GM19397 (cell line): Measurements from ENCODE around the gene PNP.

Experiments used
- ATAC-seq: cut with Tn5 transposase; IDR thresholded peaks from one replicate; pipeline ENCODE4 v1.9.1; 2021; ENCODE audit warnings: mild to moderate bottlenecking, moderate library complexity; ENCODE audit not compliant: unreplicated experiment

PNP gene

GRCh38 chr14:20454516-20455354, 14.5 kb upstream of the PNP start, which contains the start of the genes APEX1 and OSGEP:
APEX1 (plus strand) TSS chr14:20455226; CDS start chr14:20455646, 420 bp downstream.
OSGEP (minus strand) TSS chr14:20454812; CDS start chr14:20454683, 129 bp downstream.
- ATAC-seq: peak; percentile 91

DNA sequence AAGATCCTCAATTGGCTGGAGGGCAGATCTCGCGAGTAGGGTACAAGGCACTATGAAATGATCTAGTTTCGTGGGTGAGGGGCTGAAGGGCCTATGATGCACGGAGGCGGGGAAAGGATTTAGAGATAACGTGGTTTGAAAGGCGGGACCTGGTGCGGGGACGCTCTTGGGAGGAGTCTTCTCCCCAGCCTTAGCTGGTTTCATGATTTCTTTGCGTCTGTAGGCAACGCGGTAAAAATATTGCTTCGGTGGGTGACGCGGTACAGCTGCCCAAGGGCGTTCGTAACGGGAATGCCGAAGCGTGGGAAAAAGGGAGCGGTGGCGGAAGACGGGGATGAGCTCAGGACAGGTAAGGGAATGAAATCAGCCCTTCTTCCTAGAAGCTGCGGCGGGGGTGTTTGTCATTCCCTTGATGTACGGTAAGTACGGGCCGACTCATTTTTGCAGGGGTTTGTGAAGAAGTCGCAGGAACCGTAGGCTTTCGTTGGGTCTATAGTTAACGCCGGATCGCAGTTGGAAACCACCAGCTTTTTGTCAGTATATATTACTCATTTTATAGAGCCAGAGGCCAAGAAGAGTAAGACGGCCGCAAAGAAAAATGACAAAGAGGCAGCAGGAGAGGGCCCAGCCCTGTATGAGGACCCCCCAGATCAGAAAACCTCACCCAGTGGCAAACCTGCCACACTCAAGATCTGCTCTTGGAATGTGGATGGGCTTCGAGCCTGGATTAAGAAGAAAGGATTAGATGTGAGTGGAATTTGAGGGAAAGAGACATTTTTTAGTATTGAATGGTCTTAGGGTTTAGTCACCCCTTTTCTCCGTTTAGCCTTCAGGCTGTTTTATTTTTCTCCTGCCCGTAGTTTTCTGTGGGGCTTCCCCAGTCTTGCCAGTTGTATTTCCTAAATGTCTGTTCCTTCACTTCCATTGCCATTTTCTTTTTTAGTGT, 13.6 kb upstream of the PNP start:
- peak; percentile 49 for ATAC-seq

- ATAC-seq: no peak
These were observed 12.2 kb upstream of the PNP start for GRCh38 chr14:20456971-20457370.

DNA sequence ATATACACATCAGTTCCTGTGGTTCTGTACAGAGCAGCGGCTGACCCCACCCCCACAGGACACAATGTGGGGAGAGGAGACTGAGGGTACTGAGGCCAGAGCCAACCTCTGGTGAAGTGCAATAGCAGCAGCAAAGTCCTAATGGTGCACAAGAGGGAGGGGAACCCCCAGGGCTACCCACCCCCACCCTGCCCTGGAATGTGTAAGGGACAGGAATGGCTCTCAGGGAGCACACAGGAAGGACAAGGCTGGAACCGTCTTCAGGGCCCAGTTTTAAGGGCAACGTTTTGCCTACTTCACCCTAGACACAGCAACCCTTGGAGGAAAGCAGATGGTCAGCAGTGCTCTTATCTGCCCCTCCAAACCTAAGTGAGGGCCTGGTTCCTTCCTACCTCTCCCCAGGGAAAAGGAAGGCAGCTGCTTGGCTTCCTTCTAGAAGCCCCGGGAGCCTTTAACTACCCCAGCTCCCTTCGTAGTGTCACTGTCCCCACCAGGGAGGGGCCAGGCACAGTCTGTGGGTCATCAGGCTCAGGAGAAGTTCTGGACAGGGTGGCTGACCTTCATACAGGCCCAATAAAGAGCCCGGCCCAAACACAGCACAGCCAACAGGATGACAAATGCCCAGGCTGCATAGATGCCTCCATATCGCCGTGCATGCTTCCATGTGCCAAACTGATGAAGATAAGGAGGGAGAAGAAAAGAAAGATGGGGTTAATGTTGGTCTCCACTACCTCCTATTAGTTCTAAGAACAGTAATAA, 11.0 kb upstream of the PNP start:
- no peak for ATAC-seq

DNA sequence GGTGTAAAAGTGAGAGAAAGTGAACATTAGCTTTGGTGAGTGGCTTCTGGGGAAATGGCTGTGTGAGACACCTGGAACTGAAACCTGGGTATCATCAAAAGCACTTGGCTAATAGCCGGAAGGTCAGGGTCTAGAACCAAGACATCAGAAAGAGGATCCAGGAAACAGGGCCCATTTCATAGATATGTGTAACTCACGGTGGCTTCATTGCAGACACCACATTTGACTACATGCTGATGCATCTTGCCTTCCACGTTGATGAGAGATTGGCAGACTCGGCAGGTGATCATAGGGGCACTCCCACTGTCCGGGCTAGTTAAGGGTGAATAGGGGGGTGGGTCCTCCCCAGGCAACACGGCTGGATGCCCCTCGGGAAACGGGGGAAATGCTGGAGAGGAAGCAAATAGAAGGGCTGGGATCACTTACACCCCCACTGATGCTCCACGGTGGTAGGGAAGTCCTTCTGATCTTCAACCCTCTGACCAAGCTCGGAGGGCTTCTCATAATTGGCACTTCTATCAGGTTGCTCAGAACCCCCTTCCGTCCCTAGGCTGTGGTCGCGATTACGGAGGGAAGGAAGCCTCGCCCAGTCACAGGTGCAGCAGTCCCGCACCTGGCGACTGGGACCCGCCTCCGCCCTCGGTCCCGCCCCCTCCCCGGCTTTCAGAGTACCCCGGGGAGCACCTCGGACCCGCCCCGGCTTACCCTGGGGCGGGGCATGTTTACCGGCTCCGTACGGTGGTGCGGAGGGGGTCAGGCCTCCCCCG, 8.6 kb upstream of the PNP start:
- ATAC-seq: peak; percentile 12

- ATAC-seq: peak; percentile 96
These were observed 7.7 kb upstream of the PNP start, which contains the start of gene PIP4P1 for GRCh38 chr14:20461225-20462141. PIP4P1 (minus strand) TSS chr14:20461434; CDS start chr14:20461325, 109 bp downstream.

DNA sequence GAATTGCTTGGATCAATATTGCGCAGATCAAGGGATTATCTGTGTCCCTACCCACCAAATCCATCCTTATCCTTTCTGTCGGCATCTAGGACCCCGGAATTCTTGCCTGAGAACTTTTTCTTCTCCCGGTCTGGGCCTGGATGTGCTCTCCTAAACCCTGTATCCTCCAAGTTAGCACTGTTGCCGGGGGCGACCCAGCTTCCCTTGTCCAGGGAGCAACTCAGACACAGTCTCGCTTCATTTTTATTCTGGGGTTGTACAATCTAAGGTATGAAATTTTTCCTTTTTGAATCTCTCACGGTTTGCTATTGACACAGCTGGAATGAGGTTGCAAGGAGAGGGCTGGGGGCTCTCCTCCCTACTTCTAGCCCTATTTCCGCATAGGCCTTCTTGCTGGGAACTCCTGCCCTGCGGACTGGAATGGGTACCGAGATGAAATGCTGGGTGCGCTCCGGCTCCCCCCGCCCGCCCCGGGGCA, 403 bp upstream of the PNP start:
- no peak for ATAC-seq

GRCh38 chr14:20469890-20470602, 840 bp downstream of the PNP start:
- peak; percentile 27 for ATAC-seq

DNA sequence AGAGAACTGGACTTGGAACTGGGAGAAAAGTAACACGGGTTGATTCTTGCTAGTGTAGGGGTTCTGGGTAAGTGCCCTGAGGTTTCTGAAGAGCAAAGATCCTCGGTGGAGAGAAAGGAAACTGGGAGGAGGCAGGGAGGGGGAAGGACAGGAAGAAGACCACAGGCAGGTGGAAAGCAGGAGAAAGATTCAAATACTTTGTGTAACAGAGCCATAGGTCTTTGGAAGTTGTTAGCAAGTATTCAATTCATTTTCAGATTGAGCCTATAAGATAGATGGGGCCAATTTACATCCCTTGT, 1.3 kb downstream of the PNP start:
- no peak for ATAC-seq

DNA sequence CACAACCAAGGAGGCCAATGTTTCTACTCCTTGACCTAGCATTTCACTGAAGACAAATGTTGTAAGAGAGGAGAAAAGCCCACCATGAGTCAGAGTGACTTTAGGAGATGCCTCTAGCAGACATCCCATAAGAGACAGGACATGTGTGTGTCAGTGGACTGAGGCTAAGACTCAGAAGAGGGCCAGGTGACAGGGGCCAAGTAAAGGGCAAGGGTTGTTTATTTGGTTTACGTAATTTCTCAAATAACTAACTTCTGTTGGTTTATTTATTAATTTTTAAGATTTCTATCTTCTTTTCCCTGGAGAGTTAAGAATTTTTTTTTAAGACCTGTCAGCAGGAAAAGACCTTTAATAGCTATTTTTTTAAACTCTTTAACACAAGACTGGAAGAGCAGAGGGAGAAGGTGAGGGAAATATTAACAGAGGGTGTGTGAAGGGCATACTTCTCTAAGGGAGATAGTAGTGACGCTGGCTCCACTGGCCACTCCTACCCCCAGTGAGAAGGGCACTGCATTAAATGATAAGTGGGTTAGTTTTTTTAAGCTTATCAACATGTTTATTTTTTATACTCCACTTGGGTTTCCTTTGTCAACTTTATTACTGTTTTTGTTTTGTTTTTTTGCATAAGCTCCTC, 3.4 kb downstream of the PNP start:
- ATAC-seq: no peak

DNA sequence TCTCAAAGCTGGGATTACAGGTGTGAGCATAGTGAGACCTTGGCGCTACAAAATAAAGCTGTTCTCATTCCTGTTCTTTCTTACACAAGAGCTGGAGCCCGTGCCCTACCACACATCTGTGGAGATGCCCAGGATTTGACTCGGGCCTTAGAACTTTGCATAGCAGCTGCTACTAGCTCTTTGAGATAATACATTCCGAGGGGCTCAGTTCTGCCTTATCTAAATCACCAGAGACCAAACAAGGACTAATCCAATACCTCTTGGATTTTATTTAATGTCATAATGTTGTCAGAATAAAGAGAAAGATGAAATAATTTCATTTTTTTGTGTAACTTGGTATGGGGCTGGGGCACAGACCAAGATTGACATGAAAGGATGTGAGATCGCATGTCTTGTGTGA, 7.6 kb downstream of the PNP start:
- no peak for ATAC-seq

GRCh38 chr14:20477211-20477876, 8.1 kb downstream of the PNP start:
- ATAC-seq: no peak

- ATAC-seq: no peak
These were observed 9.7 kb downstream of the PNP start for GRCh38 chr14:20478894-20479293.

- no peak for ATAC-seq
These were observed 13.2 kb downstream of the PNP start for GRCh38 chr14:20482382-20482781.

- ATAC-seq: no peak
These were observed 16.7 kb downstream of the PNP start for GRCh38 chr14:20485900-20486299.

DNA sequence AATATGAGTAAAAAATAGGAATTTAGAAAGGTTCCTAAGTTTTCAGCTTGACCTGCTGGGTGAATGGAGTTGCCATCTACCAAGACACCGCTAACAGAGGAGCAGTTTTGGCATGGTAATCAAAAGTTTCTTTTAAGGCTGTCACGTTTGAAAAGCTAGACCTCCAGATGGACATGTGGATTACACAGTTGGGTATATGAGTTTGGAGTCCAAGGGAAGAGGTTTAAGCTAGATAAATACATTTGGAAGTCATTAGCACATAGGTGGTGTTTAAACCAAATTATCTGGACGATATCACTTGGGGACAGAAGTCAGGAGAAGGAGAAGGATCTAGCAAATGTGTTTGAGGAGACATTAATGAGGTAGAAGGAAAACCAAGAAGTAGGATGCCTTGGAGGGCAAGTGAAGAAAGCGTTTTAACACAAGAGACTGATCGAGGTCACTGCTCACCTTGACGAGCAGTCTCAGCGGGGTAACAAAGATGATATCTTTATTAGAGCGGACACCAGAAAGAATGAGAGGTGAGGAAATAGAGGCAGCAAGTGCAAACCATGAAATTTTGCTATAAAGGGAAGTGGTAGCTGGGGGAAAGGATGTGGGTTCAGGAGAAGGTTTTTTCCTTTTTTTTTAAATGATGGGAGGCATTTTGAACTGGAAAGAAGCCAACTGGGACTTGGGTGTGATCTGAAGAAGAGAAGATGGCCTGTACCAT, 17.6 kb downstream of the PNP start:
- ATAC-seq: no peak

DNA sequence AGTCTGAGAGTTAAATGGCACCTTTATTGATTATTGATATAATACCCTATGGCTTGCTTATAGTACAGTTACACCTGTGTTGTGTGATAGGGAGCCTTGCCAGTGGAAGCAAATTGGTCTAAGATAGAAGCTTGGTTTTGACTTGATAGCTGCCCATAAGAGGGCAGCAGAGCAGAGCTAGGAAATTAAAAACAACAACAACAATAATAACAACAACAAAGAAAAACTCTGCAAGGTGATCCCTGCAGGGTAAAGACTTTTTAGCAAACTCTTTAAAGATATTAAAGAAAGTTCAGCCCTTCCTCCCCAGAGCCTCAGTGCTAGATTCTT, 18.2 kb downstream of the PNP start:
- no peak for ATAC-seq
